ENCODE data around the gene CNGB1. TPM values are rescaled to one million over a fixed set of nuclear protein-coding genes. Genes with fewer than 3 reads are reported as not detected.
"Not testable (repeated sequence)": the region's sequence is repeated elsewhere in the genome, so short reads cannot be mapped to it uniquely, and the experiment has no call there.

Gene CNGB1
- polyA plus RNA-seq (ENCODE audit: insufficient read length in 12 of 12), result 10 to 100 TPM in 1 of 12 donors, under 1 TPM in 6, not detected in 5; 0.03 to 10.7 (median 0.12) TPM
- long read RNA-seq, donor 1, partial matches to known transcripts, result 0 of 6 reads
- long read RNA-seq, donor 1, other reads (novel, unspliced or antisense), result 6 of 6 reads
- long read RNA-seq, donor 2, result 0 reads
- long read RNA-seq, donor 3, result 0 reads
- long read RNA-seq, donor 4, result 0 reads
- long read RNA-seq, donor 5, result 0 reads
- long read RNA-seq, donor 6, result 0 reads
- long read RNA-seq, donor 7, result 0 reads
- long read RNA-seq, donor 8, result 0 reads
- long read RNA-seq, donor 9, result 0 reads
- long read RNA-seq, donor 10, result 0 reads
- long read RNA-seq, donor 11, result 0 reads

DNA sequence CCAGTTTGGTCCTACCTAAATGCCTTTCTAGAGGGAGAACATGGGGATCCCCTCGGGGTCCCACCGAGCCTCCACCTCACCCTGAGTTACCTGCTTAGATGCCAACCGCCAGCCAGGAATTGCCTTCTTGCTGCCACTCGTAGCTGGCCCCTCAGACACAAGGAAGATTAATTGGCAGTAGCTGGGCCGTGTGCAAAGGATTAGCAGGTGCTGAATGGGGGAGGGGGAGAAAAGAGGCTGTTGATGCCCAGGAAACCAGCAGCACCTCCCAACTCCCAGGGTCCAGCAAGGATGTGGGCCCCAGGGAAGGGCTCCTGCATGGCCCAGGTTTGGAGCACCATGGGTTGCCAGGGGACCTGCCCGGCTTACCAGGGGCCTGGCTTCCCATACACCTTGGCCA, at the start of gene CNGB1:
CNGB1 (minus strand) TSS at position 159 of the 400 bp plus-strand sequence. CDS start 3,842 bp downstream, outside the sequence.
- no peak for DNase-seq

DNA sequence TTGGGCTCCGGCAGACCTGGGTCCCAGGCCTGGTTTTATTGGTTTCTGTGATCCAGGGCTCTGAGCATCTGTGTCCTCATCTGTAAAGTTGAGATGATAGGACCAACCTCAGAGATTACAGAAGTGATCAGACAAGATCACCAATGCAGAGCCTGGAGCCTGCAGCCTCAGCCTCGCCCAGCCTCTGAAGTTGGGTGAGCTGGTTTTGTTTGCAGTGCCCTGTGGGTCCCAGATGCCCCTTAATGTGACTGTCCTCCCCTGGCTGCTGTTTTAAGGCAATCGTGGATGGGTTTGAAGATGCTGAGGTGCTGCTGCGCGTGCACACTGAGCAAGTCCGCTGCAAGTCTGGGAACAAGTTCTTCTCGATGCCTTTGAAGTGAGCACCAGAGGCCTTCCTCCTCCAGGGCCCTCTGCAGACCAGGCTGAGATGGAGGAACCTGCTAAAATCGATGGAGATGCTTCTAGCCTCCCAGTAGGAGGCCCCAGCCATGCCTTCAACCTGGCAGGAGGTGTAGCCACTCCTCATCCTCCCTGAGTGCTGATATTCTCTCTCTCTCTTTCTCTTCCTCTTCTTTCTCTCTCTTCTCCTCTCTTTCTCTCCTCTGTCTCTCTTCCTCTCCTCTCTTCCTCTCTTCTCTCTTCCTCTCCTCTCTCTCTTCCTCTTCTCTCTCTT, 49.1 kb upstream of the CNGB1 start:
- DNase-seq, result no peak

DNA sequence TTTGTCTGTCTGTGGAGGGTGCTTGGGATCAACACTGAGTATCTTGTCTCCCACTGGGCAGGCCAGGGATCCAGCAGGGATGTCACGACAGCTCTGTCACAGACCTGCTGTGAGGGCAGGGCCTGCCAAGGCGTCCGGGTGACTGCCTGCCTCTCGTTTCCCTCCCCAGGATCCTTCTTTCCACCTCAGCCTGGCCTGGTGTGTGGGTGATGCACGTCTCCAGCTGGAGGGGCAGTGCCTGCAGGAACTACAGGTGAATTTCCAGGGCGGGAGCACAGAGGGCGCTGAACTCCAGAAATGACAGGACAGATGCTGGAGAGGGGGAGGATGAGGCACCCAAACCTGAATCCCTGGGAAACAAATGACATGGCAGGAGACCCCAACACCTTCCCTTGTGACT, 47.9 kb upstream of the CNGB1 start:
- DNase-seq, result no peak

DNA sequence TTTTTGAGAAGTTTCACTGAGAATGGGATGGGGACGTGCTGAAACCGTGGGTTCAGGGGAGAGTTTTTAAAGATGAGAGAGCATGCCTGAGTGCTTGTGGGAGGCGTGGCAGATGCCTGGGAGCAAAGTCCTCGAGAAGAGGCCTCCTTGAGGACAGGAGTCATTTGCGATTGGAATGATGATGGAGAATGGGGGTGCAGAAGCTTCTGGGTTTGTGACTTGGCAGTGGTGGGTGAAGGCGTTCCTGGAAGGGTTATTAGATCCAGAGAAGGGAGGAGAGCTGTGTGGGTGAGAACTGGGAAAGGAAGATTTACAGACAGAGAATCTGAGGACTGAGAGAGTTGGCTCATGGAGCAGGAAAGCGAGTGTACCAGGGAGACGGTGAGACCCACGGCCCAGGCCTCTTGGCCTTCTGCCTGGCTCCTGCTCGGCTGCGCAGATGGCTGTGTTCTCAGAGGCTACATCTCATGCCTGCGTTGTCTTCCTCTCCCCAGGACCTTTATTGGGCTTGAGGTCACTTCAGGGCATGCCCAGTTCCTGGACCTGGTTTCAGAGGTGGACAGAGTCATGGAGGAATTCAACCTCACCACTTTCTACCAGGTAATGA, 46.0 kb upstream of the CNGB1 start:
- DNase-seq, result no peak

DNA sequence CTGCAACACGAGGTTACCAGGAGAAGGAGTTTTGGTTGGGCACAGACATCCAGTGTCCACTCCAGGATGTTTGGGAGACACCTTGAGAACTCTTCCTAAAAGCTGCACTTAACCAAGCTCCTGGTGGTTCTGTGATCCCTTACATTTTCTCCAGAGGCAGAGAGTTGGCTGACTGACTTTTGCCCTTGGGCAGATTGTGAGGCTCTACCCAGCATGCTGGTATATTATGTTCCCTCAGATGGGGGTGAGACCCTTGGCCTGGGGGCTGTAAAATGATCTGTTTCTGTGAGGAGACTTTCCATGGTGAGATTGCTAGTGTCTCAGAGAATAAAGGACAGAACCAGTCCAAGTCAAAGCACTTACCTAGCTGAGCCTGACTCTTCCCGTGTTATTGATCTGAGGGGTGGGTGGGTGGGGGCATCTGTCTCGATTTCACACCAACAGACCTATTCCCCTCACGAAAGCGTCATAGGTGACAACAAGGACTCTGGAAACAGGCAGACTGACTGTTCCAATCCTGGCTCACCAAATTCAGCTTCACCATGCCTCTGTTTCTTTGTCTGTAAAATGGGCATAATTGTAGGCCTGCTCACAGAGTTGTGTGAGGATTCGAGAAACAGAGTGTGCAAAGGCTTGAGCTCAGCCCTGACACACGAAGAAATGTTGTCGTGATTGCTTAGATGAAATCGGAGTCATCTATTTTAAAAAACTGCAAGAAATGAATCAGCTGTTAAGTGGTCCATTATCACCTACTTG, 42.5 kb upstream of the CNGB1 start:
- DNase-seq, result no peak

DNA sequence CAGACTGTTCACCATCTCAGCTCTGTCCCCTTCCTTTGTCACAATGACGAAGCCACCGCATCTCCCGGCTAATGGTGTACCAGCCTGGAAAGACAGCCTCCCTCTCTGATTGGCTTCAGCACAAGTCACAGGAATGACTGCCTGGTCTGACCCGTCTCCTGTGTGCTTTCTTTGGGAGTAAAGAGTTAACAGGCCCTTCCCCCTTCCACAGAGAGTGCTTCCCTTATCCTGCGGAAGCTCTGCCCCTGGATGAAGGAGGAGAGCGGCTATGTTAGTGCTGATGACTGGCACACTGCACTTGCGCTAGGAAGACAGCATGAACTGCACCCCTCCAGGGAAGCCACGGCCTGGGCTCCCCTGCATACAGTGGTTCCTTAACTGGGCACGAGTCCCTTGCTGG, 41.6 kb upstream of the CNGB1 start:
- DNase-seq, result no peak

DNA sequence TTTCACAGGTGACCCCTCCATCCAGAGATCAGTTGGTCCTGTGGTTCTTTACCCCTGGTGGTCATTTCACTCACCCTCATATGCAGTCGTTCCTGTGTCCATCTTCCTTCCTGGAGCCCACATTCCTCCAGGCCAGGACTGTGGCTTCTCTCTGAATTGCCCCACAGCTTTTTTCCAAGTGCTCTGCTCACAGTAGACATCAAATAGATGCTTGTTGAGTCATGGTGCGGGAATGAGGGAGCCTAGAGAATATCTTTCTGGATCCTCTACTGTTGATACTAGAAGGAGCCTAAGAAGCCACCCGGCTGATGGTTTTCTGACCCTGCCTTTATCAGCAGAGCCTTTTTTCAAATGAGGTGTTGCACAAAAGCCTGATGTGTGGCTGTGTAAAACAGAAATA, 40.7 kb upstream of the CNGB1 start:
- no peak for DNase-seq

DNA sequence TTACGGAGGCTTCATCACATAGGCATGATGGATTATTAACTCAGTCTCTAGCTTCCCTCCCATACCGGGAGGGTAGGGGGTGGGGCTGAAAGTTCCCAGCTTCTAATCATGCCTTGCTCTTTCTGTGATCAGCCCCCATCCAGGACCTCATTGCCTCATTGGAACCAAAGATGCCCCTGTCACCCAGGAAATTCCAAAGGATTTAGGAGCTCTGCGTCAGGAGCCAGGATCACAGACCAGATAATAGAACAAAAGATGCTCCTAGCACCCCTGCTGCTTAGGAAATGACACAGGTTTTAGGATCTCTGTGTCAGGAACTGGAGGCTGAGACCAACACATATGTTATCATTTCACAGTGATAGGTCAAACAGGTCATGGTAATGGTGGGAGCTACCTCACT, 40.0 kb upstream of the CNGB1 start:
- no peak for DNase-seq

DNA sequence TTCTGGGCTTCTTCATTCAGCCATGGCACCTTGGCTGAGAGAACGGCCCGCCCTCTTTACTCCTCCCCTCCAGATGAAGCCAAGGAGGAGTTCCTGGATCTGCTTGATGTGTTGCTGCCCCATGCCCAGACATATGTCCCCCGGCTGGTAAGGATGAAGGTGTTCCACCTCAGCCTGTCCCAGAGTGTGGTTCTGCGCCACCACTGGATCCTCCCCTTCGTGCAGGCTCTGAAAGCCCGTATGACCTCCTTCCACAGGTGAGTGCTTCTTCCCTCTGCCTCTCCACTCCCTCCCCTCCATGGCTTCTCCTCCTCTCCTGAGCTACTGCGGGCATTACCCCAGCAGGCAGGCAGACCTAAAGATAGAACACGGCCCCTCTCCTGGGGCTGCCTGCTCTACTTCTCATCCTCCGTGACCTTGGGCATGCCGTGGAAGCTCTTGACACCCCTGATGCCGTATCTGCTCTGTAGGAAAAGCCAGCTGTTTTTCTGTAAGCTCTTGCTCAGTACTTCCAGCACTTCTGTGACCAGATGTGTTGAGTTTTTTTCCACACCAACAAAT, 39.0 kb upstream of the CNGB1 start:
- DNase-seq, result no peak

DNA sequence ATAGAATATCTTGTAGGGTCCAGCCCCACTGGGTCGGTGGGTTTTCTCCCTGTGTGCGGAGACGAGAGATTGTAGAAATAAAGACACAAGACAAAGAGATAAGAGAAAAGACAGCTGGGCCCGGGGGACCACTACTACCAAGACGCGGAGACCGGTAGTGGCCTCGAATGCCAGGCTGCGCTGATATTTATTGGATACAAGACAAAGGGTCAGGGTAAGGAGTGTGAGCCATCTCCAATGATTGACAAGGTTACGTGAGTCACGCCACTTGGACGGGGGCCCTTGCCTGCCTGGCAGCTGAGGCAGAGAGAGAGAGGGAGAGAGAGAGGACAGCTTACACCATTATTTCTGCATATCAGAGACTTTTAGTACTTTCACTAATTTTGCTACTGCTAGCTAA, 33.8 kb upstream of the CNGB1 start:
- not testable (repeated sequence) for DNase-seq

DNA sequence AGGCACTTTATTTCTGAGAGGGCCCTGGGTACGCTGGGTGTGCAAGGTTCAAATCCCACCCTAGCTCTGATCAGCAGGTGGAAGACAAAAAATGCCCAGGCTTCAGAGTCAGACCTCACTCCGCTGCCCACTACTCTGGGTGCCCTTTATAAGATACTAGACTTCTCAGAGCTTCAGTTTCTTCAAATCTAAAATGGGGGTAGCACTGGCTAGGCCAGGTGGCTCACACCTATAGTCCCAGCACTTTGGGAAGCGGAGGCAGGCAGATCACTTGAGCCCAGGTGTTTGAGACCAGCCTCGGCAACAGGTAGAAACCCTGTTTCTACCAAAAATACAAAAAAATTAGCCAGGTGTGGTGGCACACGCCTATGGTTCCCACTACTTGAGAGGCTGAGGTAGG, 32.0 kb upstream of the CNGB1 start:
- DNase-seq, result no peak

DNA sequence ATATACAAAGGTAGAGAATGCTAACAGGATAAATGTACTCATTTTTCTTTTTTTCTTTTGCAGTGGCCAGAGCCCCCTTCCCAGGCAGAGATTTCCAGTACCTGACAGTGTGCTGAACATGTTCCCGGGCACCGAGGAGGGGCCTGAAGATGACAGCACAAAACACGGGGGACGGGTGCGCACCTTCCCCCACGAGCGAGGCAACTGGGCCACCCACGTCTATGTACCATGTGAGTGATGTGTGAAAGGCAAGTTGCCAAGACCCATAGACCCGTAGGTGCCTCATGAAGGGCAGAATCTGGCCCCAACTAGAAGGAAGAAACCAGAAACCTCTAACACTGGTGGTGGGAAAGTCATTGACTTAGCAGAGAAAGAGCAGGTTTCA, 31.5 kb upstream of the CNGB1 start:
- DNase-seq, result no peak

DNA sequence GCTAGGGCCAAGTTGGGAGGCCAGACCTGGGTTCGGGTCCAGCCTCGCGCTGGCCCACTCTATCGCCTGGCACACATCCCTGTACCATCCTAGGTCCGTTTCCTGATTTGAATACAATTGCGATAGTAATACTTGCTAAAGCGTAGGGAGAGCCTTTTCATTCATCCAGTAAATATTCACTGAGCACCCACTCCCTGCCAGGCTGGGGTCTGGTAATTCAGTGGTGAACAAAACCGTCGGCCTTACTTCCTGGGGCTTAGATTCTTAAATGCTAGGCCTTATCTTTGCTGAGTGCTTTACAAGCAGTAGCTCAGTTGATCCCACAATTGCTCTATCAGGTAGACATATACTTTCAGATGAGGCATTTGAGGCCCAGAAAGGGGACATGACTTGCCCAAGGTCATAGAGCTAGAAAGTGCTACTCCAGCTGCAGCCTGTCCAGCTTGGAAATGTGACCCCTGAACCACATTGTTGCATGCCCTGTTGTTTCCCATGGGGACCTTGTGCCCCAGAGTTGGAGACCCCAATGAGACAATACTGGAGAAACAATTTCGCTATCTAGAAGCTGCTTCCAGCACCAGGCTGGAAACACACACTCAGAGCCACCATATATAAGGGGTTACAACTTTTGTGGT, 31.0 kb upstream of the CNGB1 start:
- DNase-seq, result no peak

DNA sequence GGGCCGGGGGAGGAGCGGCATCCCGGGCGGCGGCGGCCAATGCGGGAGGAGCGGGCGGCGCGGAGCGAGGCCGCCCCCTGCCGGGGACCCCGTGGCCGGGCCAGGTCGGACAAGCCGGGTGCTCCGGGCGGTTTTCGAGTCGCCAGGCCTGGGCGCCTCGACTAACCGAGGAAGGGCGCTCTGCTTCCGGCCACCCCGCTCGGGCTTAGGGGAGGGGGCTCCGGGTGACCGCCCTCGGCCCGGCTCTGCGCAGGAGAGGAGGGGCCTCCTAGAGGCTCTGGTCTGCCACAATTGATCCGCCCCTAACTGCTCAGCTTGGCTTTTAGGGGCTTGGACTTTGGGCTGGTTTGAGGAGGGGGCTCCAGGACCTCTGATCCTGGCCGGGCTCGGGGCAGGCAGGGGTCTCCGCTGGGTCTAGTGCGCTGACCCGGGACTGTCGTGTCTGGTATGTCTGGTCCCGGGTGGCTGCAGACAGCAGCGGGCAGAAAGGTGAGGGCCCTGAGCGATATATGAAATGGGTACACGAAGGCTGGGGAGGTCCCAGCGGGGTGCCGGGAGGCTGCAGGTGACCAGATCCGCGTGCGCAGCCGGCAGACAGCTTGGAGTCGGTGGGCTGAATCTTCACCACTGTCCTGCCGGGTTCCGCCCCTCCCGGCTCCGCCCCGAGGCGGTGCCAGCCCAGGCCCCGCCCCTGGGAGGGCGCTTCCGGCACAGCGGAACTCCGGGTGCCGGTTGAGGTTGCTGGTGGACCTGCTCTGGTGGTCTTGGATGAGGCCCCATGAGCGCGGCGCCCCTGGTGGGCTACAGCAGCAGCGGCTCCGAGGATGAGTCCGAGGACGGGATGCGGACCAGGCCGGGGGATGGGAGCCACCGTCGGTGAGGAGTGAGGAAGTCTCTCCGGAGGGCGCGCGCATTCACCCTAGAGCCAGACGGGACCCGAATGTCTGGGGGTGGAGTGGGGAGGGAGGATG, 30.1 kb upstream of the CNGB1 start, which contains the start of gene USB1:
USB1 (plus strand) TSS at position 702 of the 971 bp plus-strand sequence; CDS start at position 779, 77 bp downstream.
- DNase-seq, result peak; percentile 89

DNA sequence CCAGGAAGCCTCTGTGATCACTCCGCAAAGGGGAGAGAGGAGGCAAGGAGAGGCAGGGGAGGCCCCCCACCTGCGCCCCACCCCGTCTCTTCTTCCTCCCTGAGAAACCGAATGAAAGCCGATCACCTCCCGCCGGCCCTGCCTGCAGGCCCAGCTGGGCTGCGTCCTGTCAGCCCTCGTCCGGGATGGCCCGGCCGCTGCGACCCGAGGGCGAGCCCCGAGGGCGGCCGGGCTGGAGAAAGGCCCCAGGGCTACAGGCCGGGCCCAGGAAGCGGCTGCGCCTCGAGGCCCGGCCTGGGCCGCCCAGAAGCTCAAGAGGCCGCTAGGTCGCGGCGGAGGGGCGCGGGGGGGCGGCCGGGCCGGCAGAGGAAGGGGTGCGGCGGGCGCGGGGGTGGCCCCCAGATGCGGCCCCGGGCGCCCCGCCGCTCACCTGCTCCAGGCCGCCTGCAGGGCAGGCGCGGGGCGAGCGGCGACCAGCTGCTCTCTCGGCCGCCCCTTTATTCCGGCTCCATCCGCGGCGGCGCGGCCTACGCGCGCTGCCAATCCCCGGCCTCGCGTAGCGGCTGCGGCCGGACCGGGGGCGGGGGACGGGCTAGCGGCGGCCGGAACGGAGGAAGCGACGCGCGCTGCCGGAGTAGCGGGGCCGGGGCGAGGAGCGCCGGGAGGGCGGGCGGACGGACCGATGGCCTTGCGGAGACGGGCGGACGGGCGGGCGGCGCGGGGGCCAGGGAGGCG, 29.2 kb upstream of the CNGB1 start, which contains the start of gene ZNF319:
ZNF319 (minus strand) TSS at position 702 of the 735 bp plus-strand sequence. CDS start 2,407 bp downstream, outside the sequence.
- no peak for DNase-seq

DNA sequence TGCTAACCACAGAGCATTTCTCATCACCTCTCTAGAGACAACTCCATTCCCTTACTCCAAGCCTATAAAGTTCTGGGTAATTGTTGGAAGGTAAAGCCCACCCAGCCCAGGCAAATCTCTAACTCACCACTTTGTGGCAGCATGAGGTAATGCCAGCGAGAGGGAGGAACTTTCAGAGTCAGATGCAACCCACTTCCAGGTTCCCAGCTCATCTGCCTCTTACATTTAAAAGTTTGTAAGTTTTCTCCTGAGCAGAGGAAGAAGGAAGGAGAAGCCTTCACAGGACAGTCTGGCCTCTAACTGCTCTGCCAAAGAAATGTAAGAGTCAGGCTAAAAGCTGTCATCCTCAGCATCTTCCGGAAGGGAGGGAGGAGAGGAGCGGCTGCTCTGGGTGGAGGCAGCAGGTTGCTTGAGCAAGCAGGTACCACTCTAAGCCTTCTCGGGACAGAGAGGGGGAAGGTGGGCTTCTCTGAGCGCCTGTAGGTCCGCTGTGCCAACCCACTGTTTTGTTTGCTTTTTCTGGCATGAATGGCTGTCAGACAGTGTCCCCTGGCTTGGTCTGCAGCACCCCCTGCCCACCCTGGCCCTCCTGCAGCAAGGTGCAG, 28.5 kb upstream of the CNGB1 start:
- no peak for DNase-seq

DNA sequence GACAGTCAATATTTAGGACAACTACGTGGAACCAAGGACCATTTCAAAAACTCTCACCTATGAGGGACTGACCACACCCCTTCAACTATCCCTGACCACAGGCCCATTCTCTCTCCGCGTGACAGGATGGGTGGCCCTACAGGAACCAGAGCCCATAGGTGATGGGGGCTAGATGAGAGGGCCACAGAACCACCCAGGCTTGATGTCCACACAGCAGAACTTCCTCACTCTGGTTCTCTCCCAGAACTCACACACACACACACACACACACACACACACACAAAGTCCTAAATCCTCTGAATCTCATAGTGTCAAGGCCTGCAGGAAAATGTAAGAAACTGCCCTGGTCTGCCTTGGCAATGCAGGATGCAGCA, 28.1 kb upstream of the CNGB1 start:
- no peak for DNase-seq

DNA sequence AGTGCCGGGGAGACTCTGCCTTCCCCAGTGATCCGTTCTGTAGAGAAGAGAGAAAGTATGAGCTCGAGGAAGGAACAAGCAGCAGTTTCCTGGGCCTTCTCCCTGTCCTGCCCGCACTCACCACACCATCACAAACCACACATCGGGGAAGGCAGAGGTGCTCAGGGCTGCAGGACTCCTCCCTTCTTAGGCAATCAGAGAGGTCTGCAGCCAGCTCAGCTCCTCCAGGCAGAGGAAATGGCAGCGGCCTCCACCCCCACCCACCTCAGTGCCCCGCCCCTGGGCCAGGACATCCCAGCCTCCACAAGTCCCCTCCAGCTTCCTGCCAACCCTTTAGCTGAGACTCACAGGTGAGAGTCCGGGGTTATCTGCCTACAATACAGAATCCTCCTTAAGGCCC, 27.6 kb upstream of the CNGB1 start:
- DNase-seq, result no peak

Measured in muscle of arm (tissue), 14 donors.